GM21737 (cell line): ENCODE results near the gene TMEM176A.

Experiments used
- ATAC-seq: cut with Tn5 transposase; IDR thresholded peaks from one replicate; pipeline ENCODE4 v1.9.1; 2021; ENCODE audit warnings: mild to moderate bottlenecking, moderate library complexity; ENCODE audit not compliant: unreplicated experiment

Gene TMEM176A

GRCh38 chr7:150787321-150788281, 13.0 kb upstream of the TMEM176A start:
- ATAC-seq = no peak

GRCh38 chr7:150788474-150789269, 11.9 kb upstream of the TMEM176A start:
- no peak for ATAC-seq

GRCh38 chr7:150790416-150791075, 10.0 kb upstream of the TMEM176A start:
- no peak for ATAC-seq

- ATAC-seq = no peak
These were observed 9.3 kb upstream of the TMEM176A start for GRCh38 chr7:150791304-150791703.

GRCh38 chr7:150791746-150792452, 8.7 kb upstream of the TMEM176A start:
- no peak for ATAC-seq

- ATAC-seq = no peak
These were observed 6.9 kb upstream of the TMEM176A start for GRCh38 chr7:150793569-150794238.

GRCh38 chr7:150797661-150798060, 2.9 kb upstream of the TMEM176A start:
- ATAC-seq = no peak

GRCh38 chr7:150799156-150799555, 1.4 kb upstream of the TMEM176A start:
- ATAC-seq = no peak

- ATAC-seq = no peak
These were observed 608 bp upstream of the TMEM176A start, which contains the start of gene TMEM176B for GRCh38 chr7:150799741-150800580. TSS of gene TMEM176B (minus strand) at chr7:150800364. CDS start at chr7:150796569, 3,795 bp downstream.

- ATAC-seq = no peak
These were observed 825 bp downstream of the TMEM176A start for GRCh38 chr7:150801242-150801945.

- ATAC-seq = no peak
These were observed 1.6 kb downstream of the TMEM176A start for GRCh38 chr7:150801946-150802771.

GRCh38 chr7:150803161-150803860, 2.7 kb downstream of the TMEM176A start:
- no peak for ATAC-seq

- ATAC-seq = no peak
These were observed 4.2 kb downstream of the TMEM176A start for GRCh38 chr7:150804802-150805201.

GRCh38 chr7:150805864-150806263, 5.3 kb downstream of the TMEM176A start:
- no peak for ATAC-seq

- ATAC-seq = no peak
These were observed 5.9 kb downstream of the TMEM176A start for GRCh38 chr7:150806454-150806853.

- ATAC-seq = no peak
These were observed 6.3 kb downstream of the TMEM176A start for GRCh38 chr7:150806863-150807262.
